ENCODE measurements around the gene LIN52. TPM values are rescaled to one million over a fixed set of nuclear protein-coding genes. Genes with fewer than 3 reads are reported as not detected.

Gene LIN52
- total RNA-seq, 1 donor from 2014 or later, result 7.3 TPM

DNA sequence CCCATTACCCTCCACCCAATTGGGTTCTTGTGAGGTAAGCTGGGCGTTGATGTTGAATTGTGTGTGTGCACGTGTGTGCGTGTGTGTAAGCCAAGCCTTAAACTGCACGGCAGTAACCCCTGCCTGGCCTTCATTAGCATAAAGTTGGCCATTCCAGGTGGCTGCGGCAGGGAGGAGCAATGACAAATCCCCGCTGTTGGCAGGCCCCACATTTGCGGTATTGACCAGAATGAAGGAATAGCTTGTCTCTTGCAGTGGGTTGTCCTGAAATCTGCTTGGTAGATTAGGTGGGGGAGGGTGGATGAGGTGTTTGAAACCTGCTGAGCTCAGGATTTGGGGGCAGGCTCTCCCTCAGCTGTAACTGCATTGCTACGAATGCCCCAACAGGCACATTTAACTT is 161.8 kb downstream of the LIN52 start:
- Mint-ChIP-seq H3K27me3 (ENCODE audit: unreplicated experiment) (peaks cover 23% of the 10 kb centered on the region), H3K9me3 (ENCODE audit: unreplicated experiment) (no peaks in the 10 kb centered on the region), H3K4me1 (ENCODE audit: unreplicated experiment) (peaks cover 10% of the 10 kb centered on the region), H3K4me3 (ENCODE audit: unreplicated experiment) (no peak overlapping the region), H3K36me3 (ENCODE audit: low read depth, unreplicated experiment) (peaks cover 7% of the 10 kb centered on the region), H3K27ac (ENCODE audit: unreplicated experiment) (no peak overlapping the region)
- no peak for DNase-seq (ENCODE audit: low spot score)
- TF ChIP-seq, protein P1, sequence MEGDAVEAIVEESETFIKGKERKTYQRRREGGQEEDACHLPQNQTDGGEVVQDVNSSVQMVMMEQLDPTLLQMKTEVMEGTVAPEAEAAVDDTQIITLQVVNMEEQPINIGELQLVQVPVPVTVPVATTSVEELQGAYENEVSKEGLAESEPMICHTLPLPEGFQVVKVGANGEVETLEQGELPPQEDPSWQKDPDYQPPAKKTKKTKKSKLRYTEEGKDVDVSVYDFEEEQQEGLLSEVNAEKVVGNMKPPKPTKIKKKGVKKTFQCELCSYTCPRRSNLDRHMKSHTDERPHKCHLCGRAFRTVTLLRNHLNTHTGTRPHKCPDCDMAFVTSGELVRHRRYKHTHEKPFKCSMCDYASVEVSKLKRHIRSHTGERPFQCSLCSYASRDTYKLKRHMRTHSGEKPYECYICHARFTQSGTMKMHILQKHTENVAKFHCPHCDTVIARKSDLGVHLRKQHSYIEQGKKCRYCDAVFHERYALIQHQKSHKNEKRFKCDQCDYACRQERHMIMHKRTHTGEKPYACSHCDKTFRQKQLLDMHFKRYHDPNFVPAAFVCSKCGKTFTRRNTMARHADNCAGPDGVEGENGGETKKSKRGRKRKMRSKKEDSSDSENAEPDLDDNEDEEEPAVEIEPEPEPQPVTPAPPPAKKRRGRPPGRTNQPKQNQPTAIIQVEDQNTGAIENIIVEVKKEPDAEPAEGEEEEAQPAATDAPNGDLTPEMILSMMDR (IDR thresholded peaks at IDR 0.05; ENCODE audit: unreplicated experiment), result no peak

DNA sequence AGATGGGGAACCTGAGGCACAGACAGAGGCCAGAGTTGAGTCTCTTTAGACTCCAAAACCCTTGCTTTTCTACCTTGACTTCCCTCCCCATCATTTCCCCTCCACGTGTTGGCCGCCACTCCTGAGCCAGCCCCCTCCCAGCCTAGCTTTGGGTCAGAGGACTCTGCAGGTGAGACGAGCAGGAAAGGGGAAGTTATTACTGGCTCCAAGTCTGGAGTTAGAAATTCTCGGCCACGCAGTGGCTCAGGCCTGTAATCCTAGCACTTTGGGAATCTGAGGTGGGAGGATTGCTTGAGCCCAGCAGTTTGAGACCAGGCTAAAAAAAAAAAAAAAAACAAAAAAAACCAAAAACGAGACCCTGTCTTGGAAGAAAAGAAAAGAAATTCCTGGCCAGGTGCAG is 163.3 kb downstream of the LIN52 start:
- Mint-ChIP-seq H3K27me3 (ENCODE audit: unreplicated experiment) (peaks cover 13% of the 10 kb centered on the region), H3K4me1 (ENCODE audit: unreplicated experiment) (peaks cover 3% of the 10 kb centered on the region), H3K36me3 (ENCODE audit: low read depth, unreplicated experiment) (peaks cover 3% of the 10 kb centered on the region), H3K9me3 (ENCODE audit: unreplicated experiment) (no peaks in the 10 kb centered on the region), H3K27ac (ENCODE audit: unreplicated experiment) (no peak overlapping the region), H3K4me3 (ENCODE audit: unreplicated experiment) (no peak overlapping the region)
- TF ChIP-seq, protein P1 (IDR thresholded peaks at IDR 0.05; ENCODE audit: unreplicated experiment), result no peak
- no peak for DNase-seq (ENCODE audit: low spot score)

DNA sequence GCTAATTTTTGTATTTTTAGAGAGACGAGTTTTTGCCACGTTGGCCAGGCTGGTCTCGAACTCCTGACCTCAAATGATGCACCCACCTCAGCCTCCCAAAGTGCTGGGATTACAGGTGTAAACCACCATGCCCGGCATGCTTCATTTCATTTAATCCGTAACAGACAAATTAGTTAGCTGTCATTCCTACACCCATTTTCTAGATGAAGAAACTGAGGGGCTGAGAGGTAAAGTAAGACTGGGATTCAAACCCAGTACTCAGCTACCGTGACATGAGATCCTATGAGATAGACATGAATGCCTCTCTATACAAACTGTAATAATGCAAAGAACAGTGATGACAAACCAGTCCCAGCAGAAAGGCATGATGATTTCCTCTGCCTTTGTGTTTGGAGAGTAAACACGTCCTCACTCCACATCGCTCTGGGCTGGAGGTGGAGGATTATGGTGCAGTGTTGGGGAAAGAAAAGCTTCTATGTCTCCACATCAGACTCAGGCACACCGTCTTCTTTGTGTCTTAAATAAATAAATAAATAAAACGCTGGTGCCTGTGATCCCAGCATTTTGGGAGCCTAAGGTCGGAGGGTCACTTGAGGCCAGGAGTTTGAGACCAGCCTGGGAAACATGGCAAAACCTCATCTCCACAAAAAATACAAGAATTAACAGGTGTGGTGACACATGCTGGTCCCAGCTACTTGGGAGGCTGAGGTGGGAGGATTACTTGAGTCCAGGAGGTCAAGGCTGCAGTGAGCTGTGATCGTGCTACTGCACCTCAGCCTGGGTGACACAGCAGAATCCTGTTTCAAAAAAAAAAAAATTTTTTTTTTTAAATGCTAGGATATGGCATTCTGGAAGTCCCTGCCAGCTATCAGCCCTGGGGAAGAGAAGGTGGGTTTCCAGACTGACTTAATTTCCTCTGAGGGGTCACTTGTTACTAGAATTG is 164.9 kb downstream of the LIN52 start:
- TF ChIP-seq, protein P1 (IDR thresholded peaks at IDR 0.05; ENCODE audit: unreplicated experiment), result no peak
- peaks cover 5% of the 10 kb centered on the region for H3K27me3 Mint-ChIP-seq (ENCODE audit: unreplicated experiment)
- H3K36me3 Mint-ChIP-seq (ENCODE audit: low read depth, unreplicated experiment), result peaks cover under 1% of the 10 kb centered on the region
- no peak for DNase-seq (ENCODE audit: low spot score)
- H3K27ac Mint-ChIP-seq (ENCODE audit: unreplicated experiment), result no peak overlapping the region
- H3K4me1 Mint-ChIP-seq (ENCODE audit: unreplicated experiment), result peaks cover under 1% of the 10 kb centered on the region
- H3K4me3 Mint-ChIP-seq (ENCODE audit: unreplicated experiment), result no peak overlapping the region
- H3K9me3 Mint-ChIP-seq (ENCODE audit: unreplicated experiment), result no peaks in the 10 kb centered on the region

Other genes with a start within 250 kb of the LIN52 start
- 3.6 TPM for gene PTGR2, start 233.1 kb upstream of the LIN52 start, total RNA-seq (ENCODE audit: unreplicated experiment)
- 39.0 TPM for gene ZNF410, start 198.1 kb upstream of the LIN52 start, total RNA-seq (ENCODE audit: unreplicated experiment)
- gene FAM161B, start 134.9 kb upstream of the LIN52 start, total RNA-seq (ENCODE audit: unreplicated experiment), result 3.2 TPM
- 22.9 TPM for gene COQ6, start 134.7 kb upstream of the LIN52 start, total RNA-seq (ENCODE audit: unreplicated experiment)
- 16.0 TPM for gene ENTPD5, start 65.7 kb upstream of the LIN52 start, total RNA-seq (ENCODE audit: unreplicated experiment)
- gene BBOF1, start 65.6 kb upstream of the LIN52 start, total RNA-seq (ENCODE audit: unreplicated experiment), result 2.3 TPM
- gene ALDH6A1, start 503 bp upstream of the LIN52 start, total RNA-seq (ENCODE audit: unreplicated experiment), result 17.1 TPM
- not detected for gene VSX2, start 154.5 kb downstream of the LIN52 start, total RNA-seq (ENCODE audit: unreplicated experiment)
- 151 TPM for gene ABCD4, start 218.0 kb downstream of the LIN52 start, total RNA-seq (ENCODE audit: unreplicated experiment)

Measured in endothelial cell (in vitro differentiated cells).